Measurements from ENCODE around the gene CRAT. TPM values are rescaled to one million over a fixed set of nuclear protein-coding genes. Genes with fewer than 3 reads are reported as not detected.
A peak's percentile ranks its signal among the peaks of the same experiment; 100 is the strongest.

Gene CRAT
- total RNA-seq, 4 donors from 2014 or later, result 20.0 to 42.4 (median 27.4) TPM

GRCh38 chr9:129138476-129139232 is 28.1 kb upstream of the CRAT start:
- H3K4me1 ChIP-seq, result peaks cover 15 to 33% of the 10 kb centered on the region in 2 donors
- peak overlapping the region in 1 of 2 donors; percentile 42 for H3K4me3 ChIP-seq
- TF ChIP-seq CTCF (IDR thresholded peaks at IDR 0.05) (no peak), POLR2A (IDR thresholded peaks at IDR 0.05) (peak in 1 of 2 donors; percentile 27)

GRCh38 chr9:129138144-129138462 is 27.5 kb upstream of the CRAT start:
- intact Hi-C loops (cut with DNase I; ENCODE audit: low total_unique reads), result loop anchor here (5.0 kb wide), 2 partner anchors 34 to 474 kb away; no protein-coding TSS in a partner anchor
- Histone ChIP-seq H3K36me3 (no peaks in the 10 kb centered on the region), H3K4me3 (no peak overlapping the region), H3K27ac (peak overlapping the region; percentile 99 to 100), H3K4me1 (peaks cover 10 to 28% of the 10 kb centered on the region in 2 donors), H3K9me3 (no peaks in the 10 kb centered on the region), H3K27me3 (no peaks in the 10 kb centered on the region)
- no peak for DNase-seq
- no peak for TF ChIP-seq CTCF (IDR thresholded peaks at IDR 0.05)
- TF ChIP-seq POLR2A (IDR thresholded peaks at IDR 0.05), result no peak

More at GRCh38 chr9:129138476-129139232, 28.1 kb upstream of the CRAT start:
- H3K27me3 ChIP-seq, result no peaks in the 10 kb centered on the region
- intact Hi-C loops (cut with DNase I; ENCODE audit: low total_unique reads), result loop anchor here (5.0 kb wide), 2 partner anchors 34 to 474 kb away; no protein-coding TSS in a partner anchor
- no peaks in the 10 kb centered on the region for H3K36me3 ChIP-seq
- H3K27ac ChIP-seq, result peak overlapping the region; percentile 99 to 100
- H3K9me3 ChIP-seq, result no peaks in the 10 kb centered on the region
- DNase-seq, result peak; percentile 56 to 57

DNA sequence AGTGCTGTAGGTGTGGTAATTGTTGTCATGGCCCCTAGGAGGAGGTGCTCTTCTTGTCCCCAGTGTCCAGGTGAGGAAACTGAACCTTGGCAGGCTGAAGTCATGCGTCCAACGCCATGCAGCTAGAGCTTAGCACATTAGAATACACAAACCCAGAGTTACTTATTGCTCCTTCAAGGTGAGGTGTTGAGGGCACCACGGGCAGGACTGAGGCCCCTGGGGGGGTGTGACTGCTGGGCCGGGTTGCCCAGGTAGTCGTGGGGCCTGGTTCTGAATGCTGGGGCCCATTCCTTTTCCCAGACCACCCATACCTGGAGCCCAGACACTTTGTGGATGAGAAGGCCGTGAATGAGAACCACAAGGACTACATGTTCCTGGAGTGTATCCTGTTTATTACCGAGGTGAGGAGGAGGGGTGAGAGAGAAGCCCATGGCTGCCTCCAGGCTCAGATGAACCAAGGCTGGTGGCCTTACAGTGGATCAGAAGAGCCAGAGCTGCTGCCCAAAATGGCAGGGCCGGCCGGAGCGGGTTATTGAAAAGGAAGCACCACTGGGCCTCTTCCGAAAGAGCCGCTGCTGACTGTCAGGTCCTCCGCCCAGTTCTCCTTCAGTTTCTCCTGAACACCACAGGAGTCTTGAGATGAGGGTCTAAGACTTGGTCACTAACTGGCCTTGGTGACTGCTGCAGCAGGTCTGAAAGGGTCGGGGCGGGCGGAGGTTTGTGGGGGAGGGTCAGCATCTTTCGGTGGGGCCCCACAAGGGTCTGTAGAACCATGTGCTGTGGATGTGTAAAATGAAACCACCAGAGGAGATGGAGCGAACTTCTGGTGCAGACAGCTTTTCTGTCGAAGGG is 26.9 kb upstream of the CRAT start:
- intact Hi-C loops (cut with DNase I; ENCODE audit: low total_unique reads), result loop anchor here (5.0 kb wide), 2 partner anchors 35 to 475 kb away; no protein-coding TSS in a partner anchor
- Histone ChIP-seq H3K9me3 (no peaks in the 10 kb centered on the region), H3K4me1 (peaks cover 9 to 24% of the 10 kb centered on the region in 2 donors), H3K27me3 (no peaks in the 10 kb centered on the region), H3K4me3 (no peak overlapping the region), H3K36me3 (no peaks in the 10 kb centered on the region), H3K27ac (peak overlapping the region; percentile 99 to 100)
- TF ChIP-seq CTCF (IDR thresholded peaks at IDR 0.05) (no peak), POLR2A (IDR thresholded peaks at IDR 0.05) (no peak)
- no peak for DNase-seq

- H3K27me3 ChIP-seq, result no peaks in the 10 kb centered on the region
- TF ChIP-seq POLR2A (IDR thresholded peaks at IDR 0.05) (no peak), CTCF (IDR thresholded peaks at IDR 0.05) (no peak)
- no peaks in the 10 kb centered on the region for H3K9me3 ChIP-seq
- H3K36me3 ChIP-seq, result no peaks in the 10 kb centered on the region
- DNase-seq, result no peak
- H3K4me3 ChIP-seq, result no peak overlapping the region
- peak overlapping the region in 1 of 2 donors; percentile 100 for H3K27ac ChIP-seq
- intact Hi-C loops (cut with DNase I; ENCODE audit: low total_unique reads), result loop anchor here (5.0 kb wide), 2 partner anchors 36 to 476 kb away; no protein-coding TSS in a partner anchor
- peaks cover 4 to 15% of the 10 kb centered on the region in 2 donors for H3K4me1 ChIP-seq
Measured at GRCh38 chr9:129136446-129137035, 25.9 kb upstream of the CRAT start.

All from uterus (tissue), 4 donors.